NK-92 treated with Interleukin-12 subunit alpha and Interleukin-12 subunit beta, amount 100 ng/mL, for 24 hours (cell line): ENCODE results near the gene SSBP3.
A peak's percentile ranks its signal among the peaks of the same experiment; 100 is the strongest.

Experiments used
- DNase-seq: peaks from one replicate; lab custom pipeline; 2025; lab: John Stamatoyannopoulos, UW

SSBP3 gene

DNA sequence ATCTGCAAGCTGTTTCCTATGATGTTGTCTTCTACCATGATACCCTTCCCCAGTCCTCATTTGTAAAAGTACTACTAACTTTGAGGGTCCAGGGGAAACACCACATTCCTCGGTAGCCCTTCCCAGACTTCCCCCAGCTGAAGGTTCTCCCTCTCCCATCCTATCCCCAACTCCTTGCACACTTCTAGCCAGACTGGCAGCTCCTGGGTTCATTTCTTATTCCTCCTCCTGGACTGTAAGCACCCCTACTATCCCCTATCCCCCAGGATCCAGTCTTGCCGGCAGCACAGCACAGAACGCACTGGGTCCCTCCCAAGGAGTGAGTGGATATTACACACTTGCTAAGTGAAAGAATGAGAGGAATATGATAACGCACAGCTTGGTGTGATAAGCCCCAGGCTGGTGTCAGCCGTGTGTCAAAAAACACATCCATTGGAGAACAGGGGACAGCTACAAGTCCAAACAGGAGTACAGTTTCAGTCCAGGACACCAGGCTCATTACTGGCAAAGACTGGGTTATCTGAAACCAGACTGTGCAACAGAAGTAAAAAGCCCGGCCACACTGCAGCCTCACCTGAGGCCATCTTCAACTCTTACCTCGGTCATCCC lies 100.2 kb downstream of the SSBP3 start:
- no peak for DNase-seq

DNA sequence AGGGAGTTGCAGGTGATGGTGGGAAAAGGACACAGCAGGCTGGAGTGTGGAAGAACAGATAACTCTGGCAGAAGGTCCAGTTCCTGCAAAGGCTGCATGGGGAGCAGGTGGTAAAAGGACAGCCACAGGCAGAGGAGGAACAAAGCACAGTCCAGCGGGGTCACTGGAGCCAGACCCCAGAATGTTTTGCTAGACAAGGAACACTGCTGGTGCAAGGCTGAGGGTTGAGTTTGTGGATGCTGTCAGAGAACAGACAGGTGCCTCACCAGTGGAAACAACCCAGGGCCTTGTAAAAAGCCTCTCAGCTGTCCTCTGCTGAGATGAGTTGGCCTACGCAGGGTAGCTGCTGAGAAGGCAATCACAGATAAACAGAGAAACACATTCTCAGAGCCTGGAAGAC lies 101.7 kb downstream of the SSBP3 start:
- DNase-seq: no peak

DNA sequence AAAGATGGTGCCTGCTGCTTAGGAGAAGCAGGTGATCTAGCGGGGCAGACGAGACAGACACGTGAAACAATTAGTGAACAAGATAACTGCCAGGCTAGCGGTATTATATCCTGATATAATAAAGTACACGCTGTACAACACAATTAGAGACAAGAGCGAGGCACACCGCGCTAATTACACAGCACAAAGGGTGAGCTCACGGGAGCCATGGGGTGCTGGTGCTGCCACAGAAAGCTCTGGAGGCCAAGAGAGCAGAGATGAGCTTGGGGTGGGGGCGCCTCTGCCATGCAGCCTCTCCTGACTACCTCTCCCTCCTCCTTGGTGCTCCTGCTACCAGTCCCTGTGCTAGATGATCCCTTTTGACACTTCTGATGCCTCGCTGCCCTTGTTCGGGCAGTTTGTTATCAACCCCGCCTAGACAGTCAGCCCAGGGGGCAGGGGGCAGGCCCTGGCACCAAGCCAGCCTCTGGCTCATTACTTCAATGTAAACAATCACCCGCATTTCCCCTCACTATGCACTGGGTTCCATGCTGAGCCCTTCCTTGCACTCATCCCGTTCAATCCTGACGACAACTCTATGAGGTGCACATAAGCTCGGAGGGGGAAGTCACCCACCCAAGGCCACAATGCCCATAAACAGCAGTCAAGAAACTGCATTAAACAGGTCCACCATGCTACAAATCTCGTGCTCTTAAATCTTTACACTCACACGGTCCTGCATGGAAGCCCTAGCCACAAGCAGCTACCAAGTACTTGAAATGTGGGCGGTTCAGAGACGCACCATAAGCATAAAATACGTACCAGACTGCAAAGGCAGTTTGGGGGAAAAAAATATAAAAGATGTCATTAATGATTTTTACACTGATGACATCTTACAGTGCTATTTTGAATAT lies 103.0 kb downstream of the SSBP3 start:
- no peak for DNase-seq

DNA sequence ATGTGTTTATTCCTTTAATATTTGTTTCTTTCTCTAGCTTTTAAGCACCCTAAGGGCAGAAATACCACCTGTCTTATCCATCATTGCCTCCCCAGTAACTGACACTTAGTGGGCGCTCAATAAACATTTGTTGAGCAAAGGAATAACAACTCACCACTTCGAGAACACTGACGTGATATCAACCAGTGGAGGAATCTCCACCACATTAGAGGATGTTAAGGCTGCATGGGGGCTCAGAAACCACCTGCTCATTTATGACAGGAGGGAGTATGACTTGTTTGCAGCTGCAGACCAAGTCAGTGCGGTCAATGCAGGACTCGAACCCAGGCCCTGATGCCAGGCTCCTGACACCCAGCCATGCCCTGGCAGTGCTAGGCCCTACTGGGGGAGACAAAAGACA lies 103.6 kb downstream of the SSBP3 start:
- DNase-seq: no peak

DNA sequence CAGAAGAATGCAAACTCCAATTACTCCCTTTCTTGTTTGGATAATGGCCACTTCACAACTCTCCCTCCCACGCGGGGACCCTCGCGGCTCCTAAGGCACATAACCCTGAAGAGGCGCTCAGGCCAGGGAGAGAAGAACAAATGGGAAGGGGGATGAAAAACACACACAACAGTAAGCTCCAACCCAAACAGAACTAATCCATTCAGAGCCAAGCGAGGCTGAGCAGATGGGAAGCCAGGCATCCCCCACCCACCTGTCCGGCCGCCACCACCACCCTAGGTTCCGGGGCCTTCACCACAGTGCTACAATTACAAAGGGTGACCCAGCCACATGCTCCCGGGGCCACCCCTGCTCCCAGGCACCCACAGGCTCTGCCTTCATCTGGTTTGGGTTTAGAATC lies 104.7 kb downstream of the SSBP3 start:
- no peak for DNase-seq

DNA sequence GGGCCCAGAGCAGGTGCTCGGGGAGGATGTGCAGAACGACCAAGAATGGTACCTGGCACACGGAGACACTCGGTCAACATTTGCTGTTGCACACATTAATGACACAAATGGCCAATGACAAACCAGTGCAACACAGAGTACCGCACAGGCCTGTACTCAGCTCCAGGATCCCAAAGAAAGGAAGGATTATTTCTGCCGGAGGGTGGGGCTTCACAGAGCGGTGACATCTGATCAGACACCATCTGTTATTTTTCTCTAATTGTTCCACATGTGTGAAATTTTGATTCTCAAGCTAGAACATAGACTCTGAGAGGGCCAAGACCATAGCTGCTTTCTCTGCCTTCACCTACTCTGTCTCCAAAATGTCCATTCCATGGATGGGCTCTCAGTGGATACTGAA lies 105.8 kb downstream of the SSBP3 start:
- no peak for DNase-seq

DNA sequence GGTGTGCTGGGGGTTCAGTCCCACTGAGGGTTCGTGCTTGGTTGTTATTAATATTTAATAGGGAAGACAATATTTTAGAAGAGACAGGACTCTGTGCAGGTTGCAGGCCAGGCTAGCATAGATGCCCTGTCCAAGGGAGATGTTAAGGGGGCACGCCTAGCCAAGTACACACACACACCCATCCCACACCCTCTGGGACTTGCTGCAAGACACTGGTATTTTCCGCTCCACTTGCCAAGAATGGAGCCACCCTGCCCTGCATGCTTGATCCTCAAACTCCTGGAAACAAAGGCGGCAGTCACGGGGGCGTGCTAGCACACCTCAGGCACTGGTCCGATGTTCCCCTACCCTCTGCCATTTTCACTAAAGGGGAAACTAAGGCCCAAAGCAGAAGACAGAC lies 107.2 kb downstream of the SSBP3 start:
- no peak for DNase-seq

DNA sequence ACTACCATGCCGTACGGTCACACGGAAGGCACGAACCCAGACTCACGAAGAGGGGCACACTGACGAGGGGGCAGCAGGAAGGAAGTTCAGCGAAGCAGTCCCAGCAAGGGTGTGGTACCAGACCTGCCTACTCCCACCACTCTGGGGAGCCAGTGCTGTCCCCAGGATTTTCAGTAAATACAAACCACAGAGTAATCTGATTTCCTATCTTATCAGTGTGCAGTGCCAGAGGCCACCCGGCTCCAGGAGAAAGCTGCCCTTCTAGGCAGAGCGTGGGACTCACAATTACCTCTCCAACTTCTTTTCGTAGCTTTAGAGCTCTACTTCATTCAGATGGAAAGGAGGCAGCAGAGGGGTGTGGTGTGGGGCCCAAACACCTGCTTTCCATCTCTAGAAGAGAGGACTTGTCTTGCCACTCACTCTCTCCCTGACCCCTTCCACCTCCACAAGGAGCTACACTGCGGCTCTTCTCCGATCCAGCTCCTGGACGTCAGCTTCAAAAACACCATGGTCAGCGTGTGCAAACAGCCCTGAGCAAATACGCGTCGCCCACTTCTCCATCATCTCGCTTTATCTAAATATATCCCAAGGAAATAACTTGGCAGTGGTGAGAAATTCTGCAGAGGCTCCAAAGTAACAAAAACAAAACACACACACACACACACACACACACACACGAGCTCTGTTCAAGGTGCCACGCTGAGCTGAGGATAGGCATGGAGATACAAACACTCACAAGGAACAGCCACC lies 107.7 kb downstream of the SSBP3 start:
- DNase-seq: no peak

DNA sequence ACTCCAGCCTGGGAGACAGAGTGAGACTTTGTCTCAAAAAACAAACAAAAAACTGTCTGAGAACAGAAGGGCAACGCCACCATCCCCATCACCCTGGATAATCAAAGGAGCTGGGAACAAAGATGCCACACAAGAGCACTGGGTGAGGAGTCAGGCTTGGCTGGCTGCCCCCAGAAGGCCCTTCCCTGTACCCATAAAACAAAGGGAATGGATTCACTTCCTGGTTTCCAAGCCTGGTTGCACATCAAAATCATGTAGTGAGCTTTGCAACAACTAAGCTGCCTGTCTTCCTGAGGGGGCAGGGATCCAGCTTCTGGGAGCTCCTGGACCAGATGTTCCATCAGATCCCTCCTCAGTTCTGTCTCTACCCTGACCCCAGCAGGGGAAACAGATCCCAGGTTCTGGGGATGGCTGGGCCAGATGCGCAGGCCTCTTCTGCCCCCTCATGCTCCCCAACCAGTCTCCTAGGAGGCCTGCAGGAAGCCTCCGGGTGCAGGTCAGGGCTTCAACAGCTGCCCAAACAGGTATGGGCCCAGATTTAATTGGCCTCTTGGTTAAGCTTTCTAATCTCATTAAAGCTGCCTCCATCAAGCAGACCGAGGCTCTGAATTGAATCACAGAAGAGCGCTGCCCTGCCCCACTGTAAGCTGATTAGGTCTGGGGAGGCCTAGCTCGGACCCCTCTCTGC lies 108.5 kb downstream of the SSBP3 start:
- DNase-seq: no peak

DNA sequence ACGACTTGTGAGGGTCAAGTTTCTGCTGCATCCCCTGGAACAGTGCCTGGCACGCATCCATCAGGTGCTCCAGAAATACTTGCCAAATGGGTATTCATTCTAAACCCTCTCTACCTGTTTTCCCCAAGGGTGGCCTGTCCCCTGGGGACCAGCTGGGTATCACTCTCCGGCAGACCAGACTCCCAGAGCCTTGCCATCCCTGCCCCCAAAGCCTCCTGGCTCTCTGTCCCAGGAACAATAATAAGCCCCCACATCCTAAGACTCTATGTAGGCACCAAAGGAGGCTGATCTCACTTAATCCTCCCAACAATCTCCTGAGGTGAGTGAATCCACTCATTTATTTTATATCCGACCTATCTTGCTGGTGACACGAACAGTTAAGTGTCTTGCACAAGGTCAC lies 109.5 kb downstream of the SSBP3 start:
- no peak for DNase-seq

DNA sequence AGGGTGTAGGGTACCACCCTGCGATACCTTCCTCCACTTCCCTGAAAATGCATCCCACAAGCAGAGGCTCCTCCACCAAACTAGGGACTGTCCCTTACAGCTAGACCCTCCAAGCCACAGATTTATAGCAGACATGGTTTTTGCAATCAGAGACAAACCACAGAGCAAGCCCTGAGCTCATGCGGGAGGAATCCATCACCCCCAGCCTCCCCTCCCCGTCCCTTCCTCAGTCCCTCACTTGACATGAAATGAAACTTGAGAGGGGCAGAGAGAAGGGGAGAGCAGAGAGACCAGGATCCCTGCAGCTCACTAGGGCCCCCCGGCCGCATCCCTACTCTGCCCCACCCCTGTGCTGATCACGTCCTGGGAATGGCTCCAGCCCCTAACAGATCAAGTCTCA lies 111.3 kb downstream of the SSBP3 start:
- DNase-seq: no peak

DNA sequence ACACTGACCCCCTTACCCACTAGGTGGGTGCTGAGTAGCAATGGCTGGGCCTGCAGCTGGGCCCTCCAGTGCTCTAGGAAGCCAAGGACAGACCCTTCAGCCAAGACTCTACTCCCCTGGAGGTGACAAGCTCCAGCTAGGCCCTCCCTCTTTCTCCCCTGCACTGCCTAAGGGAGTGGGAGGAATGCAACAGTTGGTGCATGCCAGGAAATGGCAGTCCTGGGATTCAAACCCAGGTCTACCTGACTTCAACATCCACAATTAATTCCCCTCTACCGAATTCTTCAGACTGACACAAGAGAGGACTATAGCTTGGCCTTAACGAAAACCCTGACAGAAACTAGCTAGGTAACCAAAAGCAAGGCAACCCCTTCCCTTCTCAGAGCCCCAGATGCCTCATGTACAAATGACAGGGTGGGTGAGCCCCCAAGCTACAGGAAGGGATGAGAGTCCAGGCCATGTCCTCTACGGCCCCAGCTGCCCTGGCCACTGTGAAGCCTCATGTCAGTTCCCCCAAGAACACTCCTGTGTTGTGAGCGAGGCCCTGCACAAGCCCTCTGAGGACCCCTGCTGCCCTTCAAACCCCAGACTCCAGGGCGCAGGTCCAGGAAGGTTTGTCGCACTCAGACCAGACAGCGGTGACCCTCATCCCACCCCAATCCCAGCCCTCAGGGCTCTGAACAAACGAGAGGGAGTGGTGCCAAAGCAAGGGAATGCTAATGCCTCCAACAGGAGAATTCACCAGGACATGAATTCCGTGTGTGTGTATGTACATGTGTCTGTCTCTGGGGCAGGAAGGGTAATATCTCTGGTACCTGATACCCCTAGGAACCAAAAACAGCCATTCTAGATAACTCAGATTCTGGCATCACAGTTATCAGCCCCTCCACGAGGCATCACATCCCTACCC lies 113.9 kb downstream of the SSBP3 start:
- DNase-seq: no peak

DNA sequence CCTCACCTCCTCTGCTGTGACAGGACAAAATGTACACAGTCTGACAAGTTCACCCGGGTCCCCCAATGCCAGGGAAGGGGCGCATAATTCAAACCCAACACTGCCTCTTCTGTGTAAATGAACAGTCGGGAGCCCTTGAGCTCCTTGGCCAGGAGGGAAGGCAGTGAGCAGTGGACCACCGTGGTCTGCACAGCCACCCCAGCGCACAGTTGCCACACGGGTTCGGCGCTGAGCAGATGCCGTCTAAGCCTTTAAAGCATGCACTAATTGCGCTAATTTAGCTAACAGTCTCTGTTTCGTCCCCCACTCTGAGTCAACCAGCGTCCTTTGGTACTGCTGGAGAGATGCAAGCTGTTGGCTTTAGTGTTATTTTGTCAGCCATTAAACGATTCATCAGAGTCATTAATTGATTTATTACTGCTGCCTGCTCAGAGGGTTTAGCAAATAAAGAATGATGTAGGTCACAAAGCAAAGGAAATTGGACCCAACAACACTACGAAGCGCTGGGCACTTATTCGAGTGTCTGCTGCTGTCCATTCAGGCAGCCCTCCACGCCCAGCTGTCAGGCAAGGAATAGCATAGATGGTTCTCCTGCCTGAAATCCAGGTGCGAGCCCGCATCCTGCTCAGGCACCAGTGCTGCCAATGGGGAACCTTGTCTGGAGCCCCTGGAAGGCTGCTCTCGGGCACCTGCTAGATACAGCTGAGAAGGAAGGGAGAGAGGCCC lies 114.8 kb downstream of the SSBP3 start:
- no peak for DNase-seq

DNA sequence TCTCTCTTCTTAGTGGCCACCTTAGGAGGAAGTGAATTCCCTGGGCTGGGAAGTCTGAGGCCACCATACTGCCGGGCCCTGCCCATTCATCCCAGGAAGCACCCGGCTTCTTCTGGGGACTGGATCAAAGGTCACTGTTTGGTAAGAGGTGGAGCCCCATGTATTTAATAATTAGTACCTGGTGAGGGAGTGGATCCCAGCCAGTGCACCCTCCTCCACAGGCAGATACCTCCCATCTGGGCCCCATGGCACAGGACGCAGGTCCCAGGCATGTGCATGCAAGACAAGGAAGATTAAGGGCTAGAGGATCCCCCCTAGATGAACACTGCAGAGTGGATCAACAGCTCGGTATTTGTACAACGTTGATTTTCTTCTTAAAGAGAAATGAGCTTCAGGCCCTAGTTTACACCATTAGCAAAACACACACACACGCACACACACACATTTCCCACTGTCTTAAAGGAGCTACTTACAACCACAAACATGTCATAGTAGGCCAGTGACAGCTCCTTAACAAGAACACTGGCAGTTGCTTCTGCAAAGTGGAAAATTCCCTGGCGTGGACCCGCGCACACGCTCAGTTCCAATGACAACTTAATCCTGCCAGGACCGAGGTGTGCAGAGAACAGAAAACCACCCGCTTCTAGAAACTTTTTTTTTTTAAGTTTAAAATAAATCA lies 115.5 kb downstream of the SSBP3 start:
- no peak for DNase-seq

DNA sequence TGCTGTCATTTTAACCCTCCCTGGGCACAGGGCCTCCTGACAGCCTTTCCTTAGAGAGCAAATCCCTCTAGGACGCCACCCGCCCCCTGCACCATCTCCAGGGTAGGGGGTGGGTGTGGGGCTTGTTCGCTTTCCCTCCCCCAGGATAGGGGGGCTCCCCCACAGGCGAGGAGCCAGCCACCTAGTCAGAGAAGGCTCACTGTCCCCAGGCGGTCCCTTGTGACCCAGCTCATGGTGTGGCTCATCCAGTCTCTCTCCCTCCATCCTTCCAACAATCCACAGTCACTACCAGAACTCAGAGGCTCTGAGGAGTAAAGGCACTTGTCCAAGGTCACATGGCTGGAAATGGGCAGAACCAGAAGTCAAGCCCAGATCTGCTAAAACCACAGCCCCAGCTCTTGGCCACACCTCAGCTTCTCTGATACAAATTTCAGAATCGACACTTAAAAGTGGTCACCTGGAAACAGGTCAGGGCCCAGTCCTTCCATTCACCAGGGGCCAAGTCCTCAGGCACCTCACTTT lies 116.4 kb downstream of the SSBP3 start:
- peak; percentile 17 for DNase-seq

DNA sequence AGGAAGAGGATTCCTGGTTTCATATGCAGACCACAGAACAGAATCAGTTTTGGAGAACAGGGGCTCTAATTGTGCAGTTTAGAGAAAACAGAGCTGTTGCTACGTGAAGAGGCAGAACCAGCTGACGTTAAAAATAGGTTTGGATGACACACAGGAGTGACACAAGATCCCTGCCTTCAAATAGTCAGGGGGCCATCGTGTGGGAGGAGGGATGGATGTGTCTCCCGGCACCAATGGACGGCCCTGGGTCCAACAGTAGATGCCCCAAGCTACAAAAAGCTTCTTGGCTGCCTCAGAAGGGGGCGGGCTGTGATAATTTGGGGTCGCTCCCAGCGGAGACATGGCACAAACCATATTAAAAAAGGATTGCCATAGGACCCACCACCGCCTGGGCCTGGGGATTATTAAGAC lies 118.4 kb downstream of the SSBP3 start:
- DNase-seq: no peak

DNA sequence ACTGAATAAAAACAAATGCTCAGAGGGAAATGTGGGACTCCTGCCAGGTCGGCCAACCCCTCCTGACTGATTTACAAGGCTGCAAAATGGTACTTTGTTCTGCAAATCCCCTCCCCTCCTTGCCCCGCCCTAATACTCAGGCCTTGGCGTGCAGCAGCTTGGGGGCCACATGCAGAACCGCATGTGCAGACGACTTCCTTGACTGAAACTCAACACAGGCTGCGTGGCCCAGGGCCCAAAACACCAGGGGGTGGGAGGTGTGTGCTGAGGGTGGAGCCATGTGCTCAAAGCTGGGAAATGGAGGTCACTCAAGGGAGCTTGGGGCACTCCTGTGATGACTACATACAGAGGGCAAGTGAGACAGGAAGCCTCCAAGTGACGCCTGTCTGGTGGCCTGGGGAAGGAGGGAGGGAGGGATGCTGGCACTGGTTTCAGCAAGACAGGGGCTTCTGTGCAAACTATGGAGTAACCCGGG lies 119.0 kb downstream of the SSBP3 start:
- peak; percentile 85 for DNase-seq

DNA sequence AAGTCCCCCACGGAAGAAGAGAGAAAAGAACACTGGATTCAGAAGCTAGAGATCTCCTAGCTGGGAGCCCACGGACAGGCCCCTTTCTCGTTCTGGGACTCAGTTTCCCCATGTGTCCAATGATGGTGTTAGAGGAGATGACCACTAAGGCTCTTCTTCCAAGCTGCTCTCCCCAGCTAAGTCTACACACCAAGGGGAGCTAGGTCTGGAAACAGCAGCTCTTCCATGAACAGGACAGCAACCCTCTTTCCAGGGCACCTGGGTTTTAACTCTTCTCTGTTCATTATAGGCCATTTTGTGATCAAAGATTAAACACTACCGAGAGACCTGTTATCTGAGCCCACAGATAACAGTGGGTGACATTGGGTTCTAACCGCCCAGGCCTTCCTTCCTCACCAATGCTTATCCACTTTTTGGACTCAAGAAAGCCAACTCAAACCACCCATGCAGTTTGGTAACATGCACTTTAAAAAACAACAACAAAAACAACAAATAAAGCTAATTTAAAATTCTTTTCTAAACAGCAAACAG lies 120.3 kb downstream of the SSBP3 start:
- DNase-seq: no peak

DNA sequence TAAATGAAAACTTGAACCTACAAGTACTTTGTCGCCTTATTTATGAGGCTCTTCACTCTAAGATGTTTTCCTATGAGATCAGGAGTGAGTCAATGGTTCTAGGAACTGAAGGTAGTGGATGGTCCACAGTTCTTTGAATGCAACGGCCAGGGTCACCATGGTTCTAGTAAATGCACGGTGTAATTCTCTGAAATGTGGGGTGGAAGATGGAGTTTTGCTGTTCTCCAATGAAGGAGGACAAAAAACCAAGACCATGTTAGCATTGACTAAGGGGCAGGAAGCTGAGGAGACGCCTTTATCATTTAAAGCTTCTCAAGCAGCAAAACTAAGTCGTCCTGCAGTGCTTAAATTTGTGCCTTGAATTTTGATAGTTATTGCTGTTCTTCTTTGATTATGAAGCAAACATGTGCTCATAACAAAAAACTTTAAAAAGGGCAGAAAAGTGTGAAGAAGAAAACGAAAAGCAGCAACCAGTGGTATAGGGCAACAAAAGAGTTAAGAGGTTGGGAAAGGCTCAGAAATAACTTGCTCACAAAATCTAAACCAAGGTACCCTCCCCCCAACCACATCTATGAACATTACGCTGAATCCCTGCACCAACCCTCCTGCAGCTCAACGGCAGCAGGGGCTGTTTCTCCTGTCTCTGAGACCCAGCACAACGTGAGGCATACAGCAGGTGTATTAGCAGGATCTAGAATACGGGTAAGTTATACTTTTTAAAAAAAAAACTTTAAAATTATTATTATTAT lies 121.2 kb downstream of the SSBP3 start:
- DNase-seq: peak; percentile 11
